Measurements from ENCODE around the gene EBF3. TPM values are rescaled to one million over a fixed set of nuclear protein-coding genes. Genes with fewer than 3 reads are reported as not detected.

EBF3 gene
- total RNA-seq, 1 donor from 2014 or later: 0.07 TPM

DNA sequence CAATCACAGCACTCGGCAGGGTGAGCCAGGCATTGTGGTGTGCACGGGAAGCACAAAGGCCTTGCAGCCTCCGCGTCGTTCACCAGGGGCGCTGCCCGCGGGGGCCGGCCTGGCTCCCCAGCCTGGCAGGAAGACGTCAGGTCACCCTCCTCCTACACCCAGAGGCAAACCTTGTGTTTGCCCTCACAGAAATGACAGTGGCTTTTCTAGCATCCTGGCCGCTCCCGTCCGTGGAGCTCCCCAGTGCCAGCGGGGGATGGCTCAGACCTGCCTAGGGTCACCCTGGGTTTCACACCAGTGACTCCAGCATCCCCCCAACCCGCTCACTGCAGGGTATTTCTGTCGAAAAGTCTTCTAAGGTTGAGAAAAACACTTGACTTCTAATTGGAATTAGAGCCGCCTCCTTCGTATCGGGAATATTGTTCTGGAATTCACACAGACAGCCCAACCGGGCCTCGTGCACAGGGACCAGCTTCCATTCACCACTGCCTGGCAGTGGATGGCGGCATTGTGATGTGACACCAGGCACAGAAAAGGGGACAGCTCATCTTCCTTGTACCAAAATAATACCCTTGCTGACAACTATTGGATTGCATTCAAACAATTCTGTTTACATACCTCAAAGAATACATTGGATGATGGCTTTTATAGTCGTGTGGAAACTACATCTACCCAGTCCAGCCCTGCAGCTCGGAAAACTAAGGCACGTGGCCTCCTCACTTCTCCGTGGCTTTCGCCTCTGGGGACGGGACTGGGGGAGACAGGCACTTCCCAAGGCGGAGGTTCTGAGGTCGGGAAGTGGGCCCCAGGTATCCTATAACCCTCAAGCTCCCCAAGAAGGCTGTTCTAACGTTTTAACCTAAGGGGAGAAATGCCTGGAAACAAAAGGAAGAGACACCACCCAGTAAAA, 109.0 kb downstream of the EBF3 start:
- Mint-ChIP-seq H3K27me3 (ENCODE audit: low read depth, unreplicated experiment) (peaks cover 6% of the 10 kb centered on the region), H3K36me3 (ENCODE audit: low read depth, unreplicated experiment) (no peaks in the 10 kb centered on the region), H3K4me3 (ENCODE audit: unreplicated experiment) (no peak overlapping the region), H3K27ac (ENCODE audit: unreplicated experiment) (no peak overlapping the region), H3K9me3 (ENCODE audit: unreplicated experiment) (no peaks in the 10 kb centered on the region), H3K4me1 (ENCODE audit: low read depth, unreplicated experiment) (no peaks in the 10 kb centered on the region)
- H3K4me3 ChIP-seq (ENCODE audit: insufficient read depth, low read depth, low read length): no peak overlapping the region
- no peak overlapping the region for H2AFZ ChIP-seq (ENCODE audit: low read depth, low read length)
- no peaks in the 10 kb centered on the region for H3K9me3 ChIP-seq (ENCODE audit: insufficient read depth, low read depth, low read length)
- H3K27me3 ChIP-seq (ENCODE audit: insufficient read depth, low read length): no peaks in the 10 kb centered on the region
- H4K20me1 ChIP-seq (ENCODE audit: insufficient read depth, low read length): no peaks in the 10 kb centered on the region
- no peak for DNase-seq (ENCODE audit: low read depth)
- H3K79me2 ChIP-seq (ENCODE audit: insufficient read depth, low read length): no peaks in the 10 kb centered on the region
- H3K4me1 ChIP-seq (ENCODE audit: insufficient read depth, low read length): no peaks in the 10 kb centered on the region
- H3K9ac ChIP-seq (ENCODE audit: low read length): no peak overlapping the region
- H3K27ac ChIP-seq (ENCODE audit: low read depth, low read length): no peak overlapping the region
- no peaks in the 10 kb centered on the region for H3K36me3 ChIP-seq (ENCODE audit: insufficient read depth, low read length)
- no peak for TF ChIP-seq EZH2 (IDR thresholded peaks at IDR 0.05; ENCODE audit: insufficient read depth, low read length)
- FAIRE-seq: no peak
- no peak overlapping the region for H3K4me2 ChIP-seq (ENCODE audit: low read length)

DNA sequence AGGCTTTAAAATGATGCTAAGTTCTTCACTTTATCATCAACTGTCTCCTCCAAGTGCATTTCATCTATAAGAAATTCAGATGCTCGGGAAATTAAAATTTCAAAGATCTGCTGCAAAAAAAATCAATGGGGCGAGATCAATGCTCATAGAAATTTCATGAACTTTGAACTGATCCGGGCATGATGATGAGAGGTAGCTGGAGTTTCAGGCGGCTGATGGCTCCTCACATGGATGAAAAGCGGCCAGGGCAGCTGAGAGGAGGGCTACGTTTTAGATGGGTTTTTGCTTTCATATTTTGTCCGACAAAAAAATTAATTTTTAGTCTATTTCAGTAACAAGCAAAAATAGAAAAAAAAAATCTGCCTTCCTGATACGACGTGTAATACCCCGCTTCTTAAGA, 109.9 kb downstream of the EBF3 start:
- no peaks in the 10 kb centered on the region for H3K9me3 Mint-ChIP-seq (ENCODE audit: unreplicated experiment)

DNA sequence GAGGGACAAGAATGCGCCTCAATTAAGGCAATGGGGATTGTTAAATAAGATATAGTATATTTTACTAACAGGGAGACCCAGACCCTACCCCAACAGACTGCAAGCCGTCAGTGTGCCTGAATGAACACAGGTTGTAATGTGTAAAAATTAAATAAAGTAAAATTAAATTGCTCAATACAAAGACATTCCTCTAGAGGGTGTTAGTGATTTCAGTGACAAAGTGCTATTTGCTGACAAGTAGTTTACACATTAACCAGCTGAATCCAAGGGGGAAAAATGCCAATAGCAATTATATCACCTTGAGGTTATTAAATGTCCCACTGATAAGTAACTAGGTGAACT, 110.5 kb downstream of the EBF3 start:
- H3K27me3 Mint-ChIP-seq (ENCODE audit: low read depth, unreplicated experiment): no peaks in the 10 kb centered on the region
- H3K4me1 Mint-ChIP-seq (ENCODE audit: low read depth, unreplicated experiment): no peaks in the 10 kb centered on the region

More for the DNA sequence above, 109.9 kb downstream of the EBF3 start:
- FAIRE-seq (no peak), DNase-seq (ENCODE audit: low read depth) (no peak)
- H2AFZ ChIP-seq (ENCODE audit: low read depth, low read length): no peak overlapping the region
- no peaks in the 10 kb centered on the region for H3K4me1 ChIP-seq (ENCODE audit: insufficient read depth, low read length)
- no peak overlapping the region for H3K27ac Mint-ChIP-seq (ENCODE audit: unreplicated experiment)
- no peaks in the 10 kb centered on the region for H3K36me3 Mint-ChIP-seq (ENCODE audit: low read depth, unreplicated experiment)
- H3K4me2 ChIP-seq (ENCODE audit: low read length): no peak overlapping the region
- H3K4me3 ChIP-seq (ENCODE audit: insufficient read depth, low read depth, low read length): no peak overlapping the region
- peaks cover 3% of the 10 kb centered on the region for H3K27me3 Mint-ChIP-seq (ENCODE audit: low read depth, unreplicated experiment)
- H3K27ac ChIP-seq (ENCODE audit: low read depth, low read length): no peak overlapping the region
- no peaks in the 10 kb centered on the region for H3K36me3 ChIP-seq (ENCODE audit: insufficient read depth, low read length)
- no peaks in the 10 kb centered on the region for H4K20me1 ChIP-seq (ENCODE audit: insufficient read depth, low read length)
- no peak overlapping the region for H3K4me3 Mint-ChIP-seq (ENCODE audit: unreplicated experiment)
- no peaks in the 10 kb centered on the region for H3K27me3 ChIP-seq (ENCODE audit: insufficient read depth, low read length)
- H3K79me2 ChIP-seq (ENCODE audit: insufficient read depth, low read length): no peaks in the 10 kb centered on the region
- H3K9me3 ChIP-seq (ENCODE audit: insufficient read depth, low read depth, low read length): no peaks in the 10 kb centered on the region
- H3K4me1 Mint-ChIP-seq (ENCODE audit: low read depth, unreplicated experiment): no peaks in the 10 kb centered on the region
- no peak overlapping the region for H3K9ac ChIP-seq (ENCODE audit: low read length)
- TF ChIP-seq EZH2 (IDR thresholded peaks at IDR 0.05; ENCODE audit: insufficient read depth, low read length): no peak
- TF ChIP-seq, protein P1, sequence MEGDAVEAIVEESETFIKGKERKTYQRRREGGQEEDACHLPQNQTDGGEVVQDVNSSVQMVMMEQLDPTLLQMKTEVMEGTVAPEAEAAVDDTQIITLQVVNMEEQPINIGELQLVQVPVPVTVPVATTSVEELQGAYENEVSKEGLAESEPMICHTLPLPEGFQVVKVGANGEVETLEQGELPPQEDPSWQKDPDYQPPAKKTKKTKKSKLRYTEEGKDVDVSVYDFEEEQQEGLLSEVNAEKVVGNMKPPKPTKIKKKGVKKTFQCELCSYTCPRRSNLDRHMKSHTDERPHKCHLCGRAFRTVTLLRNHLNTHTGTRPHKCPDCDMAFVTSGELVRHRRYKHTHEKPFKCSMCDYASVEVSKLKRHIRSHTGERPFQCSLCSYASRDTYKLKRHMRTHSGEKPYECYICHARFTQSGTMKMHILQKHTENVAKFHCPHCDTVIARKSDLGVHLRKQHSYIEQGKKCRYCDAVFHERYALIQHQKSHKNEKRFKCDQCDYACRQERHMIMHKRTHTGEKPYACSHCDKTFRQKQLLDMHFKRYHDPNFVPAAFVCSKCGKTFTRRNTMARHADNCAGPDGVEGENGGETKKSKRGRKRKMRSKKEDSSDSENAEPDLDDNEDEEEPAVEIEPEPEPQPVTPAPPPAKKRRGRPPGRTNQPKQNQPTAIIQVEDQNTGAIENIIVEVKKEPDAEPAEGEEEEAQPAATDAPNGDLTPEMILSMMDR (IDR thresholded peaks at IDR 0.05; ENCODE audit: insufficient read depth, low read depth, low read length): no peak

More for the DNA sequence above, 110.5 kb downstream of the EBF3 start:
- Histone ChIP-seq H3K36me3 (ENCODE audit: insufficient read depth, low read length) (no peaks in the 10 kb centered on the region), H4K20me1 (ENCODE audit: insufficient read depth, low read length) (no peaks in the 10 kb centered on the region), H3K79me2 (ENCODE audit: insufficient read depth, low read length) (no peaks in the 10 kb centered on the region), H3K27me3 (ENCODE audit: insufficient read depth, low read length) (no peaks in the 10 kb centered on the region), H3K9ac (ENCODE audit: low read length) (no peak overlapping the region), H3K4me3 (ENCODE audit: insufficient read depth, low read depth, low read length) (no peak overlapping the region), H2AFZ (ENCODE audit: low read depth, low read length) (no peak overlapping the region), H3K9me3 (ENCODE audit: insufficient read depth, low read depth, low read length) (no peaks in the 10 kb centered on the region), H3K27ac (ENCODE audit: low read depth, low read length) (no peak overlapping the region), H3K4me1 (ENCODE audit: insufficient read depth, low read length) (no peaks in the 10 kb centered on the region), H3K4me2 (ENCODE audit: low read length) (no peak overlapping the region)
- no peak overlapping the region for H3K4me3 Mint-ChIP-seq (ENCODE audit: unreplicated experiment)
- H3K9me3 Mint-ChIP-seq (ENCODE audit: unreplicated experiment): no peaks in the 10 kb centered on the region
- TF ChIP-seq EZH2 (IDR thresholded peaks at IDR 0.05; ENCODE audit: insufficient read depth, low read length): no peak
- TF ChIP-seq, protein P1 (IDR thresholded peaks at IDR 0.05; ENCODE audit: insufficient read depth, low read depth, low read length): peak; percentile 15
- no peaks in the 10 kb centered on the region for H3K36me3 Mint-ChIP-seq (ENCODE audit: low read depth, unreplicated experiment)
- H3K27ac Mint-ChIP-seq (ENCODE audit: unreplicated experiment): no peak overlapping the region
- DNase-seq (ENCODE audit: low read depth) (no peak), FAIRE-seq (no peak)

All from astrocyte (in vitro differentiated cells and primary cell).